PC-3 (cell line): ENCODE results near the gene LRWD1. TPM values are rescaled to one million over a fixed set of nuclear protein-coding genes. Genes with fewer than 3 reads are reported as not detected.

Source experiments
- ATAC-seq: fragments of 200-7000 bp; cut with Tn5 transposase; 2 replicates; pipeline ENCODE4 v1.9.1; 2020; ENCODE audit warnings: mild to moderate bottlenecking, moderate library complexity
- BruUV-seq: library from RNA; stranded (reverse); fragments of 400-500 nt; replicated peaks from 2 replicates; lab custom pipeline; 2021; lab: Mats Ljungman, UMichigan
- CTCF ChIA-PET: fragments of 300-600 bp; sonication (Branson Sonifier 250); formaldehyde crosslinking; loops from one replicate; lab custom pipeline; 2022; ENCODE audit warnings: antibody characterized with exemption; lab: Charles Lee
- POLR2A ChIA-PET: fragments of 300-600 bp; sonication (Branson Sonifier 250); formaldehyde crosslinking; loops from one replicate; lab custom pipeline; 2022; ENCODE audit warnings: antibody characterized with exemption; ENCODE audit not compliant: unreplicated experiment; lab: Charles Lee
- DNase-seq: peaks from one replicate; pipeline ENCODE4 v3.0.0-alpha.2; 2015
- H2AFZ ChIP-seq: fragments of 300-600 bp; sonication (generic); 2 replicates; pipeline ENCODE4 v1.6.0; 2016; ENCODE audit warnings: antibody characterized with exemption, low read length
- H3F3A ChIP-seq: fragments of 300-600 bp; sonication (generic); one replicate; pipeline ENCODE4 v1.6.0; 2017; ENCODE audit warnings: antibody characterized with exemption, low read length, control low read depth, mild to moderate bottlenecking; ENCODE audit not compliant: unreplicated experiment
- H3K27ac ChIP-seq: fragments of 300-600 bp; sonication (generic); 2 replicates; pipeline ENCODE4 v1.5.1; 2016; ENCODE audit warnings: mild to moderate bottlenecking, low read length
- H3K27me3 ChIP-seq: fragments of 300-600 bp; sonication (generic); 2 replicates; pipeline ENCODE4 v1.6.1; 2016; ENCODE audit warnings: low read length, mixed read lengths
- H3K36me3 ChIP-seq: fragments of 300-600 bp; sonication (generic); 2 replicates; pipeline ENCODE4 v1.6.1; 2016; ENCODE audit warnings: low read depth, mixed run types, low read length, mixed read lengths
- H3K4me1 ChIP-seq: fragments of 300-600 bp; sonication (generic); 2 replicates; pipeline ENCODE4 v1.5.1; 2016; ENCODE audit warnings: low read length; ENCODE audit not compliant: insufficient read depth
- H3K4me2 ChIP-seq: fragments of 300-600 bp; sonication (generic); 2 replicates; pipeline ENCODE4 v1.6.0; 2016; ENCODE audit warnings: low read length
- H3K4me3 ChIP-seq: fragments of 300-600 bp; sonication (generic); 2 replicates; pipeline ENCODE4 v1.5.1; 2016; ENCODE audit warnings: mild to moderate bottlenecking, low read length, mixed read lengths
- H3K79me2 ChIP-seq: fragments of 300-600 bp; sonication (generic); 2 replicates; pipeline ENCODE4 v1.6.1; 2017; ENCODE audit warnings: low read length, mixed read lengths
- H3K9ac ChIP-seq: fragments of 300-600 bp; sonication (generic); 2 replicates; pipeline ENCODE4 v1.6.0; 2016; ENCODE audit warnings: mild to moderate bottlenecking, low read length
- H3K9me2 ChIP-seq: fragments of 300-600 bp; sonication (generic); replicated peaks from 2 replicates; pipeline ENCODE4 v1.6.1; 2016; ENCODE audit warnings: mixed run types, low read length, mixed read lengths
- H3K9me3 ChIP-seq: fragments of 300-600 bp; sonication (generic); 2 replicates; pipeline ENCODE4 v1.6.1; 2016; ENCODE audit warnings: low read length, mixed read lengths
- H4K20me1 ChIP-seq: fragments of 300-600 bp; sonication (generic); 2 replicates; pipeline ENCODE4 v1.6.1; 2016; ENCODE audit warnings: low read length, mixed read lengths
- CTCF ChIP-seq: fragments of 300-600 bp; sonication (generic); conservative IDR thresholded peaks from 2 replicates; pipeline ENCODE4 v1.5.1; 2017; ENCODE audit warnings: antibody characterized with exemption, low read depth, mild to moderate bottlenecking, low read length
- EZH2 ChIP-seq: fragments of 300-600 bp; sonication (generic); IDR thresholded peaks from one replicate; pipeline ENCODE4 v1.6.1; 2017; ENCODE audit warnings: antibody characterized with exemption, mild to moderate bottlenecking, low read length; ENCODE audit not compliant: unreplicated experiment
- EZH2phosphoT487 ChIP-seq: fragments of 300-600 bp; sonication (generic); IDR thresholded peaks from 2 replicates; pipeline ENCODE4 v1.6.1; 2018; ENCODE audit warnings: mild to moderate bottlenecking, antibody characterized with exemption, low read length, borderline replicate concordance
- intact Hi-C: fragments of 100-400 bp; cut with micrococcal nuclease; formaldehyde crosslinking; loops from 2 replicates; pipeline ENCODE4 v1.9.0; 2023
- total RNA-seq: library from RNA; depleted of rRNA; stranded (reverse); fragments of >200 nt; gene quantifications from 2 replicates; pipeline ENCODE4 v1.2.3, GENCODE V29; 2014

The LRWD1 gene
- total RNA-seq, 1 experiment from 2014 or later = 41.8 TPM

- Histone ChIP-seq H3K9ac (no peak overlapping the region), H3K36me3 (no peaks in the 10 kb centered on the region), H3K79me2 (no peaks in the 10 kb centered on the region), H3K9me2 (no peaks in the 10 kb centered on the region), H2AFZ (no peak overlapping the region), H3K27ac (no peak overlapping the region), H3K4me1 (peaks cover 15% of the 10 kb centered on the region), H3K27me3 (no peaks in the 10 kb centered on the region), H3F3A (peaks cover 6% of the 10 kb centered on the region), H4K20me1 (no peaks in the 10 kb centered on the region), H3K4me3 (no peak overlapping the region), H3K4me2 (no peak overlapping the region), H3K9me3 (no peaks in the 10 kb centered on the region)
- no TSS peak for BruUV-seq
- ChIA-PET POLR2A (no interaction called here), CTCF (no interaction called here)
- TF ChIP-seq EZH2phosphoT487 (no peak), CTCF (no peak), EZH2 (no peak)
- intact Hi-C loops = no loop called here
- ATAC-seq (no peak), DNase-seq (no peak)
These were observed 35.5 kb upstream of the LRWD1 start for GRCh38 chr7:102429141-102429899.

- BruUV-seq = no TSS peak
- Histone ChIP-seq H3K4me3 (no peak overlapping the region), H3K36me3 (no peaks in the 10 kb centered on the region), H3K9ac (no peak overlapping the region), H3K4me1 (peaks cover 15% of the 10 kb centered on the region), H3F3A (peaks cover 6% of the 10 kb centered on the region), H3K79me2 (no peaks in the 10 kb centered on the region), H2AFZ (peak overlapping the region; percentile 74), H3K27ac (peak overlapping the region; percentile 42), H3K9me3 (no peaks in the 10 kb centered on the region), H3K27me3 (no peaks in the 10 kb centered on the region), H3K9me2 (no peaks in the 10 kb centered on the region), H3K4me2 (peak overlapping the region; percentile 33), H4K20me1 (no peaks in the 10 kb centered on the region)
- intact Hi-C loops = no loop called here
- ATAC-seq (peak; percentile 67), DNase-seq (peak; percentile 62)
- ChIA-PET POLR2A (no interaction called here), CTCF (no interaction called here)
- TF ChIP-seq EZH2 (no peak), CTCF (no peak), EZH2phosphoT487 (no peak)
These were observed 33.0 kb upstream of the LRWD1 start for GRCh38 chr7:102431617-102432298.
